HepG2 (cell line): ENCODE data around the gene FLT3LG.

Experiments used
- BRF2 ChIP-seq: sonication (generic); formaldehyde crosslinking; IDR thresholded peaks from 2 replicates; pipeline ENCODE4 v1.8.1; 2022; ENCODE audit warnings: mild to moderate bottlenecking, missing genetic modification reagents
- CTCF ChIP-seq: sonication (generic); formaldehyde crosslinking; IDR thresholded peaks from 2 replicates; pipeline ENCODE4 v1.5.0; 2020; ENCODE audit warnings: mild to moderate bottlenecking, missing genetic modification reagents, moderate library complexity
- ETS1 ChIP-seq: sonication (generic); formaldehyde crosslinking; IDR thresholded peaks from 2 replicates; pipeline ENCODE4 v1.4.0; 2020; ENCODE audit warnings: missing genetic modification reagents
- GATAD1 ChIP-seq: IDR thresholded peaks from 2 replicates; pipeline ENCODE4 v1.6.1; 2016; ENCODE audit warnings: missing genetic modification reagents, missing compliant biosample characterization
- PRDM15 ChIP-seq: sonication (generic); formaldehyde crosslinking; IDR thresholded peaks from 2 replicates; pipeline ENCODE4 v1.4.0; 2020; ENCODE audit warnings: missing genetic modification reagents
- SAFB2 ChIP-seq: sonication (generic); formaldehyde crosslinking; IDR thresholded peaks from 2 replicates; pipeline ENCODE4 v1.5.1; 2020; ENCODE audit warnings: missing genetic modification reagents, low read depth, mild to moderate bottlenecking, borderline replicate concordance
- SMC3 ChIP-seq: IDR thresholded peaks from 2 replicates; pipeline ENCODE4 v1.6.1; 2011; ENCODE audit warnings: low read length, improper control_type of control experiment
- TAF1 ChIP-seq: sonication (generic); formaldehyde crosslinking; IDR thresholded peaks from 2 replicates; pipeline ENCODE4 v1.4.0; 2020; ENCODE audit warnings: missing genetic modification reagents
- TFE3 ChIP-seq: IDR thresholded peaks from 2 replicates; pipeline ENCODE4 v1.6.1; 2016
- ZSCAN22 ChIP-seq: sonication (generic); formaldehyde crosslinking; IDR thresholded peaks from 2 replicates; pipeline ENCODE4 v1.4.0; 2020; ENCODE audit warnings: mild to moderate bottlenecking, missing genetic modification reagents

- TF ChIP-seq GATAD1 (no peak), ZSCAN22 (no peak), SAFB2 (CRISPR knock-in tag) (no peak), ETS1 (CRISPR knock-in tag) (no peak), TAF1 (CRISPR knock-in tag) (no peak), TFE3 (no peak), PRDM15 (no peak), CTCF (CRISPR knock-in tag) (no peak), SMC3 (no peak), BRF2 (CRISPR knock-in tag) (no peak)
These were observed 12.8 kb downstream of the FLT3LG start for GRCh38 chr19:49486710-49487276.
